ENCODE data around the gene PDGFA. TPM values are rescaled to one million over a fixed set of nuclear protein-coding genes. Genes with fewer than 3 reads are reported as not detected.

PDGFA gene
- total RNA-seq, 1 experiment from 2014 or later: 23.6 TPM

DNA sequence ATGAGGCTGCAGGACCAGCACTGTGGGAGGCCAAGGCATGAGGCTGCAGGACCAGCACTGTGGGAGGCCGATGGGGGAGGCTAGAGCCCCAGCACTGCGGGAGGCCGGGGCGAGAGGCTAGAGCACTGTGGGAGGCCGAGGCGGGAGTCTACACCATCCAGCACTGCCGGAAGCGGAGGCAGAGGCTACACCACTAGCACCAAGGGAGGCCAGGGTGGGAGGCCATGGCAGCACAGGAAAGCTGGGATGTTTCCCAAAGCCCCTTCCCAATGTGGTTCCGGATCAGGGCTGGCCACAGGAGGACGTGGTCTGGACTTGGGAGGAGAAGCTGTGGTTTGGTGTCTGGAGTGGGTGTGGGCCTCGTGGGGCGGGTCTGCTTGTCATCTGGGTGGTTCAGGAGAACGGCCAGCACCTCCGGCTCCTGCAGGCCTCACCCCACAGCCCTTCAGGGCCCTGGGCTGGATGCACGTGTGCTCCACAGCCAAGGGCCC lies 43.6 kb downstream of the PDGFA start:
- CTCF ChIA-PET: no interaction called here

GRCh38 chr7:475425-475728 lies 44.3 kb downstream of the PDGFA start:
- POLR2A ChIA-PET (ENCODE audit: unreplicated experiment): no interaction called here
- no peaks in the 10 kb centered on the region for H3K79me2 ChIP-seq (ENCODE audit: low read depth)

More for the DNA sequence above, 43.6 kb downstream of the PDGFA start:
- no peak overlapping the region for H2AFZ ChIP-seq
- H3K4me3 ChIP-seq: no peak overlapping the region
- H3K9me2 ChIP-seq (ENCODE audit: insufficient read depth): no peaks in the 10 kb centered on the region
- no peak overlapping the region for H3K27ac ChIP-seq
- no peaks in the 10 kb centered on the region for H4K20me1 ChIP-seq (ENCODE audit: insufficient read depth)
- no peak for TF ChIP-seq EZH2 (IDR thresholded peaks at IDR 0.05; ENCODE audit: low read depth)
- TF ChIP-seq, protein P1, sequence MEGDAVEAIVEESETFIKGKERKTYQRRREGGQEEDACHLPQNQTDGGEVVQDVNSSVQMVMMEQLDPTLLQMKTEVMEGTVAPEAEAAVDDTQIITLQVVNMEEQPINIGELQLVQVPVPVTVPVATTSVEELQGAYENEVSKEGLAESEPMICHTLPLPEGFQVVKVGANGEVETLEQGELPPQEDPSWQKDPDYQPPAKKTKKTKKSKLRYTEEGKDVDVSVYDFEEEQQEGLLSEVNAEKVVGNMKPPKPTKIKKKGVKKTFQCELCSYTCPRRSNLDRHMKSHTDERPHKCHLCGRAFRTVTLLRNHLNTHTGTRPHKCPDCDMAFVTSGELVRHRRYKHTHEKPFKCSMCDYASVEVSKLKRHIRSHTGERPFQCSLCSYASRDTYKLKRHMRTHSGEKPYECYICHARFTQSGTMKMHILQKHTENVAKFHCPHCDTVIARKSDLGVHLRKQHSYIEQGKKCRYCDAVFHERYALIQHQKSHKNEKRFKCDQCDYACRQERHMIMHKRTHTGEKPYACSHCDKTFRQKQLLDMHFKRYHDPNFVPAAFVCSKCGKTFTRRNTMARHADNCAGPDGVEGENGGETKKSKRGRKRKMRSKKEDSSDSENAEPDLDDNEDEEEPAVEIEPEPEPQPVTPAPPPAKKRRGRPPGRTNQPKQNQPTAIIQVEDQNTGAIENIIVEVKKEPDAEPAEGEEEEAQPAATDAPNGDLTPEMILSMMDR (conservative IDR thresholded peaks at IDR 0.05): no peak
- POLR2A ChIA-PET (ENCODE audit: unreplicated experiment): no interaction called here
- H3K27me3 ChIP-seq (ENCODE audit: insufficient read depth, low read depth): peaks cover 18% of the 10 kb centered on the region
- H3K9me3 ChIP-seq (ENCODE audit: insufficient read depth, low read depth): no peaks in the 10 kb centered on the region
- DNase-seq: no peak
- H3K79me2 ChIP-seq (ENCODE audit: low read depth): no peaks in the 10 kb centered on the region
- no peaks in the 10 kb centered on the region for H3K36me3 ChIP-seq (ENCODE audit: low read depth)
- no peak overlapping the region for H3K4me2 ChIP-seq
- intact Hi-C loops (cut with micrococcal nuclease; ENCODE audit: unreplicated experiment): no loop called here
- H3F3A ChIP-seq (ENCODE audit: insufficient read depth, low read depth): no peaks in the 10 kb centered on the region
- peaks cover 9% of the 10 kb centered on the region for H3K4me1 ChIP-seq (replicated peaks; ENCODE audit: insufficient read depth)
- BruUV-seq (replicated peaks): no TSS peak

DNA sequence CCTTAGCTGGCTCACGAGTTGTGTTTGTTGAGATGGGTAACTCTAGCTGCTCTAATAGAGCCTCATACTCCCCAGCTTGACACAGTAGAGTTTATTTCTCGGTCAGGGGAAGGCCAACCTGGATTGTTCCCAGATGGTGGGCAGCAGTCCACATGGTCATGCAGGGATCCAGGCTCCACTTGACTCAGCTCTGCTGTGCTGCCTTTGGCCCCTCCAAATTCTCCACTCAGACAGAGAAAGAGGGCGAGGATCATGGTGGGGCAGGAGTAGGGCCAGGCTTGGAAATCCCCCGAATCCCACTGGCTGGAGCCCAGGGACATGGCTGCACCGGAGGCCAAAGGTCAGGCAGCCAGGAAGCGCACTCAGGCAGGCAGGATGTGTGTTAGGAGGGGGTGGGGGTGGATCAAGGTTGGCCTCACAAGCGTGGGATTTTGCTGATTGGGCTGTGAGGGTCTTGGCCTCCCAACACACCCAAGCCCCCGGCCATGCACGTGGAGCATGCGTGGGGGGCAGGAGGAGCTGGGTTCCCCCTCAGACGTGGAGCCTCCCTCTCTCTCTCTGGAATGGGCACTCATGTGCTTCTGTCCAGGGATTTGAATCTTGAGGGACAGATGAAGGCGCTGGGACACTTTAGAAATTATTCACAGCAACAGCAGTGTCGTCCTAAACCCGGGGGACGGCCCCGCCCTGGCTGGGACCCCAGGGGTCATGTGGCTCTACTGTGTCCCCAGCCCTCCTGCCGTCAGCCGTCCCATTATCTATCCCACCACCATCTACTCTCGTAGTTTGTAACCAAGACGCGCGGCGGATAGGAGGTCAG lies 44.8 kb downstream of the PDGFA start:
- Histone ChIP-seq H2AFZ (no peak overlapping the region), H3K27me3 (ENCODE audit: insufficient read depth, low read depth) (peaks cover 7% of the 10 kb centered on the region; the same call in 1 of the 2 replicates), H3K79me2 (ENCODE audit: low read depth) (no peaks in the 10 kb centered on the region), H3K9me2 (ENCODE audit: insufficient read depth) (no peaks in the 10 kb centered on the region), H3K9me3 (ENCODE audit: insufficient read depth, low read depth) (no peaks in the 10 kb centered on the region), H3K4me2 (no peak overlapping the region), H3F3A (ENCODE audit: insufficient read depth, low read depth) (no peaks in the 10 kb centered on the region), H3K4me1 (replicated peaks; ENCODE audit: insufficient read depth) (peaks cover 9% of the 10 kb centered on the region), H3K27ac (no peak overlapping the region), H3K36me3 (ENCODE audit: low read depth) (no peaks in the 10 kb centered on the region), H3K4me3 (no peak overlapping the region), H4K20me1 (ENCODE audit: insufficient read depth) (no peaks in the 10 kb centered on the region)
- DNase-seq: no peak
- intact Hi-C loops (cut with micrococcal nuclease; ENCODE audit: unreplicated experiment): no loop called here
- ChIA-PET POLR2A (ENCODE audit: unreplicated experiment) (no interaction called here), CTCF (no interaction called here)
- TF ChIP-seq, protein P1 (conservative IDR thresholded peaks at IDR 0.05): no peak
- no peak for TF ChIP-seq EZH2 (IDR thresholded peaks at IDR 0.05; ENCODE audit: low read depth)
- no TSS peak for BruUV-seq (replicated peaks)

More at GRCh38 chr7:475425-475728, 44.3 kb downstream of the PDGFA start:
- H2AFZ ChIP-seq: no peak overlapping the region
- no peak for DNase-seq
- TF ChIP-seq, protein P1 (conservative IDR thresholded peaks at IDR 0.05): no peak
- TF ChIP-seq EZH2 (IDR thresholded peaks at IDR 0.05; ENCODE audit: low read depth): no peak
- no peak overlapping the region for H3K27ac ChIP-seq
- H3K4me1 ChIP-seq (replicated peaks; ENCODE audit: insufficient read depth): peaks cover 9% of the 10 kb centered on the region
- no peaks in the 10 kb centered on the region for H4K20me1 ChIP-seq (ENCODE audit: insufficient read depth)
- H3K27me3 ChIP-seq (ENCODE audit: insufficient read depth, low read depth): peaks cover 12% of the 10 kb centered on the region; the same call in 1 of the 2 replicates
- no peaks in the 10 kb centered on the region for H3F3A ChIP-seq (ENCODE audit: insufficient read depth, low read depth)
- no TSS peak for BruUV-seq (replicated peaks)
- H3K9me3 ChIP-seq (ENCODE audit: insufficient read depth, low read depth): no peaks in the 10 kb centered on the region
- no peaks in the 10 kb centered on the region for H3K36me3 ChIP-seq (ENCODE audit: low read depth)
- H3K4me3 ChIP-seq: no peak overlapping the region
- H3K9me2 ChIP-seq (ENCODE audit: insufficient read depth): no peaks in the 10 kb centered on the region
- CTCF ChIA-PET: no interaction called here
- intact Hi-C loops (cut with micrococcal nuclease; ENCODE audit: unreplicated experiment): no loop called here
- H3K4me2 ChIP-seq: no peak overlapping the region
